GM20431 (cell line): ENCODE data around the gene ADCY1.
"Not testable (repeated sequence)": the region's sequence is repeated elsewhere in the genome, so short reads cannot be mapped to it uniquely, and the experiment has no call there.

ENCODE experiments used
- in situ Hi-C: fragments of 300-500 bp; cut with MseI, MboI; formaldehyde crosslinking; loops from one replicate; pipeline ENCODE4 v1.15.0; 2020; ENCODE audit warnings: low sequenced_read_pairs; ENCODE audit not compliant: unreplicated experiment

The ADCY1 gene

DNA sequence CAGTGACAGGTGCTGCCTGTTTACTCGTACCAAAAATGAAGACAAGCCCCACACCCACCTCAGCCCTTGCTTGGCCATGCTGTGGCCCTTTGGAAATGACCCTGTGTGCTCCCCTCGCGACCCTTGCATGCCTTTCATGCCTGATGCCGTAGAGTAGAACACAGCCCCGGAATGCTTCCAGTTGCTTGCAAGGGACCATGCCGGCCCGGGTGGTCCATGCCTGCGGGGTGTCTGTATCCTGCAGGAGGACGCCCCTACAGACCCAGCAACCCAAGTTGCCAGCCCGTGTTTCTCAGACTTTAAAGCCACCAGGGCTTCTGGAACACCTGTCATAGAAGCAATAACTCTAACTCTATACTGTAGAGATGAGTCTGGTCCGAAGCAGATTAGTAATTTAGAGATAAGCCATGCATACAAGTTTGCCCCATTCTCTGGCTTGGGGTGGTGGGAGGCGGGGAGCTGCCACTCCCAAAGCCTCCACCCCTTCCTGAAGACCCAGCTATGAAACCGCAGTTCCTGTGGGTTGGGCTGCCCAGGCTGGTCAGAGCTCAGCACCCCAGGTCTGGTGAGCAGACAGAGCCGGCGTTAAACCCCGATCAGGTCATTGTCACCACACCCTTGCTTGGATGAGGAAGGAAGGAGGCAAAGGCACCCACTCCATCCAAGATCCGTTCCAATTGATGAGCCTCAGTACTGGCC is 143.5 kb downstream of the ADCY1 start:
- in situ Hi-C loops = no loop called here

DNA sequence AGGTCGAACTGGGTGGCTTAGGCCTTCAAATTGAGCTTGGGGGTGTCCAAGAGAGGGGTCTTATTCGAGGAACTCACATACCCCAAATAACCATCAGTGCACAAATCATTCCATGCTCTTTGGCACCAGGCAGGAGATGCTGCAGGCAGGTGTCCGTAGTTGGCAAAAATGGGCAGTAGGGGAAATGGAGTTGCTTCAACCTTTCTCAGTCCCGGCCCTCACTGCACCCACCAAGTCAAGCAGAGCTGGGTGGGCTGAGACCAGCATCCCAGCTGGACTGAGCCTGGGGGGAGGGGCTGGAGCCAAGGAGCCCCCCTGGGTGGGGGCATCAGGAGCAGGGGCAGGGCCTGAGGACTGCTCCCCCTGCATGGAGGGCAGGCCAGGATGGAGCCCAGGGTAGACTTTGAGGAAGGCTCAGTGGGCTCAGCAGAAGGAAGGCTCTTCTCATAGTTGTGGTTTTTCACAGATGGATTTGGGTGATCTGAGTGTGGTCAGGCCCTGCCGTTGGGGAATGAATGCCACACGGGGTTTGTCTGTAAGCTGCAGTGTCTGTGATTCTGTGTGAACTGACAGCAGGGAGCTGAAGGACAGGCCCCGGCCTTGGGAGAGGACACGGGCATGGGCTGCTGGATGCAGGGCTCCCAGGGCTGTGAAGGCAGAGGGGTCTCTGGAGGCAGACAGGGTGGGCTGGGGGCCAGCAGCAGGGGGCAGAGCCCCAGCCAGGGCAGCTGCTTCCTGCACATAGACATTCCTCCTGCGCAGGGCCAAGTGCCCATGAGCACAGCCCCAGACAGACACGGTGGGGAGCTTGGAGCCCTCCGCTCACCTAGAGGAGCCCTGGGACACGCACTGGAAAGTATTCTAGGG is 144.5 kb downstream of the ADCY1 start:
- in situ Hi-C loops = no loop called here

DNA sequence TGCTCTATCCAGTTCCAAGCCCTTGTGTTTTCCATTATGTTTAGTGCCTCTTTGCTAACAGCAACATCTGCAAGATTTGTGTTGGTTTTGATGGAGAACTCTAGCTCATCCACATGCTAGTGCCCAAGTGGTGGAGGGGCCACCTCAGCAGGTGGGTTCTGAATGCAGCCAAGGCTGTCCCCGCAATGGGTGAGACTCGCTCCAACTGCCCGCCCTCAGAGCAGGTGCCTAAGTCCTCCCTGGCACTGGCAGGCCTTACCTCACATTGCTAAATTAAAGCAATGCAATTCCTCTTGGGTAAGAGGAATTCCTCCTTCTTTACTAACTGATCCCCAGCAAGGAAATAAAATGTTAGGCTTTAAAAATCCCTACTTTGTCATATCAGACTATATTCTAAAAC is 146.8 kb downstream of the ADCY1 start:
- in situ Hi-C loops = no loop called here

DNA sequence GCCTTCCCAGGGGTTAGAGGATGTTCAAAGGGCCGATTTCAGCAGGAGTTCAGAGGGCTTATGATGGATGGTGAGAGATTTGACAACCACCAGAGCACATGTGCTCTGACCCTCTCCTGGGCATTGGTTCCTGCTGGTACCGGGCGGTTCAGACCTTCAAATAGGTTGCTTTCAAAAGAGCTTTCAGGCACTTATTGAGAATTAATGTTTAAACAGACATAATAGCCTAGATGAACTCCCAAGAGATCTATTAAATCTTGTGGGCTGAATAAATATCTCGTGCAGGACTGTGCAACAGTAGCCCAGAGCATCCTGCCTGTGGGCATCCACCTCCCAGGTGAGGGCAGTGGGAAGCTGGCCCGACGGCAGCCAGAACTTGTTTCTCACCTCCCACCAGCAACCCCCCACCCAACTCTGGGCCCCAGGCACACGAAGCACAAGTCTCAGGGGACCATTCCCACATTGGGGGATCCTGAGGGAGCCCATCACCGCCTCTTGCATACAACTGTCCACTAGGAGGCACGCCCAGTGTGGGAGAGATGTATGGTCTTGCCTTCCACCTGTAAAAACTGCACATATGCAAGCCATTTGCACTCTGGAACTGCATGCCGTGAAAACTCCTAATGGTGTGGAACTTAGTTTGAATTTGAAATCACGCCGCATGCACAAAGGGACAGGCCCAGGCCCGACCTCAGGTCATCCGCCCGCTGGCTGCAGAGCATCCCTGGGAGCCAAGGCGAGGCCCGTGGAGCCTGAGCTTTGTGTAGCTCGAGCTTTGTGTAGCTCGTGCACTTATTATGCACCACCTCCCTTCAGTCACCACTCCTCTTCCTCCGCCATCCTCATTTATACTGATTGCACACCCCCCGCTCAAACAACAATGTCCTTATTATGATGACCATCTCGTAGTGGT is 147.8 kb downstream of the ADCY1 start:
- in situ Hi-C loops = no loop called here

- in situ Hi-C loops = not testable (repeated sequence)
These were observed 151.1 kb downstream of the ADCY1 start for GRCh38 chr7:45725231-45725630.

- in situ Hi-C loops = no loop called here
These were observed 152.7 kb downstream of the ADCY1 start for GRCh38 chr7:45726883-45727282.

- in situ Hi-C loops = not testable (repeated sequence)
These were observed 157.7 kb downstream of the ADCY1 start for GRCh38 chr7:45731692-45732443.

DNA sequence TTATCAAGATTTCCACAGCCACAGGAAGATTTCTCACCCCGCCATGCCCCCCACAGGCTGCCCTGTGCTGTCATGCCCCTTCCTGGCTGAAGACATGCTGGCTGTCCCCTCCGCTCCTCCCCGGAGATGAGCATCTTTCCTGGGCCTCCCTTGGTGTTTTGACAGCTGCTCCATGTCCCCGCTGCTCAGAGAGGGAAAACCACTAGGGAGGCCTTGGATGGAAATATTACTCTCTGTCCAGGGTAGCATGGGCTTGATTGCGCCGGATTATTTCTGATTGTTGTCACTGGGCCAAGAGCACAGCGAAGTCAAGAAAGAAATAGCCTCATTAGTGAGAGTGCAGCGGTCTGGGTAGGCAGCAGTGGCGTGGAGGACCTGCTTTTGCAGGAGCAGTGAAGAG is 164.8 kb downstream of the ADCY1 start:
- in situ Hi-C loops = not testable (repeated sequence)

DNA sequence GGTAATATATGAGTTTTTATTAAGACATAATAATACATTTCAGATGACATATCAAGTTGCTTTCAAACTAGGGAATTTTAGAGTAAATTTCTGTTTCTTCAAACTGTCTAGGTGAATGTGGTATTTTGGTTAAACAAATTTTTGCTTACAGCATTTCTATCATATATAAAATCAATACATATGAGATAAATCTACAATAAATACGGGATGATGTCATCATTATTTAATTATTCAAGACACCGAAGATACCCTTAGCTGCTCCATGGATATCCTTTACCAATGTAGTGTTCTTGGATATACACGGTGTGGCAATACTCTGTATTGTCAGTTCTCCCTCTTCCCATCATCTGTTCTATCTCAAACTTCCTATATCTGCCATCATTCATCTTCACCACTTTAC is 166.4 kb downstream of the ADCY1 start:
- in situ Hi-C loops = not testable (repeated sequence)

- in situ Hi-C loops = not testable (repeated sequence)
These were observed 174.8 kb downstream of the ADCY1 start for GRCh38 chr7:45748976-45749375.

DNA sequence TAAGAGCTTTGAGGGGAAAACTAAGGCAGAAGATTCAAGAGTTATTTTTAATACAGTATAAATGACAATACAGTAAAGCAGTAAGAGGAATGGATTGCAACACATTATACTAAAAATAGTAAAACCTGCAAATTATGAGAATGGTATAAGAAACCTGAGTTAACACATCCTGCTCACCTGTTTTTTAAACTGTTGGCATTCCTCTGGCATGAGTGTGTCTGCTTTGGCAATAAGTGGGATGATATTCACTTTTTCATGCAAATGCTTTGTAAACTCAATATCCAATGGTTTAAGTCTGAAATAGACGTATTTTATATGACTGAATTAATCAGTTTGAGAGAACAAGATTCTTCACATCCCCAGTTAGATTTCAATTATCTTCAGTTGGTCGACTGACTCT is 177.2 kb downstream of the ADCY1 start:
- in situ Hi-C loops = not testable (repeated sequence)

DNA sequence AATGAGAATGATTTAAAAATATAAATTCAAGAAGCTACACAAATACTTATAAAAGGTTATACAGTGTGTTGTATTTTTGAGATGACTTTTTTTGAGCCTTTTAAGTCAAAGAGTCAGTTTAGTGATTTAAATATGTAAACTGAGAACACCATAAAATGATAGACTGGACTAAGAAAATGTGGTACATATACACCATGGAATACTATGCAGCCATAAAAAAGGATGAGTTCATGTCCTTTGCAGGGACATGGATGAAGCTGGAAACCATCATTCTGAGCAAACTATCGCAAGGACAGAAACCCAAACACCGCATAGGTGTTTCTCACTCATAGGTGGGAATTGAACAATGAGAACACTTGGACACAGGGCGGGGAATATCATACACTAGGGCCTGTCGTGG is 182.2 kb downstream of the ADCY1 start:
- in situ Hi-C loops = not testable (repeated sequence)

DNA sequence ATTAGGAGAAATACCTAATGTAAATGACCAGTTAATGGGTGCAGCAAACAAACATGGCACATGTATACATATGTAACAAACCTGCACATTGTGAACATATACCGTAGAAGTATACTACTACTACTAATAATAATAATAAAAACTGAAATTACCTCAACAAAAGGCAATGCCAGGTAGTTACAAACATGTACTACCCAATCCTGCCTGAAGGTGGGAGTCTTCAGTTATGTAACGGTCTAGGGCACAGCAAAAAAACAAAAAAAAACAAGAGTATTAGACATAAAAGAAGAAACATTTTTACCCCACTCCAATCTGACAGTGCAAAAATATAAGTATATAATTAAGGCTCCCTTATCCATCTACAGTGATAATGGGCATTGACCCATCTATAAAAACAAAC is 182.6 kb downstream of the ADCY1 start:
- in situ Hi-C loops = not testable (repeated sequence)

DNA sequence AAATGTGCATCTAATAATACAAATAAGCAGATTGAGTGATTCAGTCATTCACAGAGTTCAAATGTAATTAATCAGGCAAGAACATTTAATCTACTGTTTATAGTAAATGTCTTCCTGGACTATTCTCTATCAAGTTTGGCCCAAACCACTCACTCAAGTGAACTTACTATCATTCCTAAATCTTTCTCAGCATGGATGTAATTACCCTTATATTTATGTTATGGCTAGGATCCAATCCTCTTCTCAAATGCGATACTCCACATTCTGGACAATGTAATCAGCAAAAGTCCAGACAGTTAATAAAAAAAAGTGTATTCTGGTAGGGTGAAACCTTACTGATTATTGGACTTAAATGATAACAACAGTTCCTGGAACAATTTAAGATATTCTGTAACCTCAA is 185.3 kb downstream of the ADCY1 start:
- in situ Hi-C loops = not testable (repeated sequence)

GRCh38 chr7:45761545-45762205 is 187.5 kb downstream of the ADCY1 start:
- in situ Hi-C loops = not testable (repeated sequence)

- in situ Hi-C loops = not testable (repeated sequence)
These were observed 188.2 kb downstream of the ADCY1 start for GRCh38 chr7:45762225-45762994.

DNA sequence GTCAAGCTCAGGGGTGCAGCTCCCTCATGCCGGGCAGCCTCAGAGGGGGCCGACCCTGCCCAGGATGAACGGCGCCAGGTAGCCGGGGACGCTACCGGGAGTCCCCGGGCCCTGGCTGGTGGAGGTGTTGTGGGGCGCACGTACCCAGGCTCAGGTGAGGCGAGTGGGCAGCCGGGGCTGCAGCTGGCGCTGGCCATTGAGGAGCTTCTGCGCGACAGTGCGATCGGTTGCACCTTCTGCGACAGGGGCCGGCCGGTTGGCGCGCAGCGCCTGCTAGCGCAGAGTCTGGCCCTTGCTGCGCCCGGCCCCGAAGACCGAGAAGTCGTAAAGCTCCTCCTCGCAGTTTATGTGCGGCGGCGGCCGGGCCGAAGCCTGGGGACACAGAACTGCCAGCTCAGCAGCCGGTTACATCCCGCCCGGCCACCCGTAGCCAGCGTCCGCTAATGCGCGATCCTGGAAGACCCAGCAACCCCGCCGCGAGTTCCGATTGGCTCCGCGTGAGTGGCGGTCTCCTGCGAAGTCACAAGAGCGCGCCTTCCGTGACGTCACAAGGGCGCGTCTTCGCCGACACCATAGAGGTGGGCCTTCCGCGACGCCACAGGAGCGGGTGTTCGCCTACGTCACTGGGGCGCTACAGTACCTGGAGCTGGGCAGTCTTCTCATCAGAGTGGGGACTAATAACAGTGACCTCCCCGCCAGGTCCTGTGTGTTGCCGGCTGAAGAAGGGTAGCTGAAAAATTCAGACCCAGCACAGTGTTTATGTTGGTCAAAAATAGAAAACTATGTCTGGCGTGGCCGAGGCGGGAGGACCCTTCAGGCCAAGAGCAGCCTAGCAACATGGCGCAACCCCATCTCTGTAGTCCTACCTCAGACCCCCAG is 194.6 kb downstream of the ADCY1 start:
- in situ Hi-C loops = not testable (repeated sequence)

DNA sequence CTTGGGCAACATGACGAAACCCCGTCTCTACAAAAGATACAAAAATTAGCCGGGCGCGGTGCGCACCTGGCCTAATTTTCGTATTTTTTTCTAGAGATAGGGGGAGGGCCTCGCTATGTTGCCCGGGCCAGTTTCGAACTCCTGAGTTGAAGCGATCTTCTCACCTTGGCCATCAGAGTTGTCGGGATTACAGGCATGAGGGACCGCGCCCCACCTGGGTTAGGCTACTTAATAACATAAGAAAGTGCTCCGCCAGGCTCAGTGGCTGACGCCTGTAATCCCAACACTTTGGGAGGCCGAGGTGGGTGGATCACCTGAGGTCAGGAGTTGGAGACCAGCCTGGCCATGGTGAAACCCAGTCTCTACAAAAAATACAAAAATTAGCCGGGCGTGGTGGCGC is 195.5 kb downstream of the ADCY1 start:
- in situ Hi-C loops = not testable (repeated sequence)
